Activated CD4-positive, alpha-beta T cell treated with anti-CD3 and anti-CD28 coated beads for 1 hour (primary cell): ENCODE measurements around the gene HSPE1.
"Not testable (repeated sequence)": the region's sequence is repeated elsewhere in the genome, so short reads cannot be mapped to it uniquely, and the experiment has no call there.

Experiments used
- DNase-seq: peaks from one replicate; pipeline ENCODE4 v3.0.0-alpha.2; 2020

Gene HSPE1

DNA sequence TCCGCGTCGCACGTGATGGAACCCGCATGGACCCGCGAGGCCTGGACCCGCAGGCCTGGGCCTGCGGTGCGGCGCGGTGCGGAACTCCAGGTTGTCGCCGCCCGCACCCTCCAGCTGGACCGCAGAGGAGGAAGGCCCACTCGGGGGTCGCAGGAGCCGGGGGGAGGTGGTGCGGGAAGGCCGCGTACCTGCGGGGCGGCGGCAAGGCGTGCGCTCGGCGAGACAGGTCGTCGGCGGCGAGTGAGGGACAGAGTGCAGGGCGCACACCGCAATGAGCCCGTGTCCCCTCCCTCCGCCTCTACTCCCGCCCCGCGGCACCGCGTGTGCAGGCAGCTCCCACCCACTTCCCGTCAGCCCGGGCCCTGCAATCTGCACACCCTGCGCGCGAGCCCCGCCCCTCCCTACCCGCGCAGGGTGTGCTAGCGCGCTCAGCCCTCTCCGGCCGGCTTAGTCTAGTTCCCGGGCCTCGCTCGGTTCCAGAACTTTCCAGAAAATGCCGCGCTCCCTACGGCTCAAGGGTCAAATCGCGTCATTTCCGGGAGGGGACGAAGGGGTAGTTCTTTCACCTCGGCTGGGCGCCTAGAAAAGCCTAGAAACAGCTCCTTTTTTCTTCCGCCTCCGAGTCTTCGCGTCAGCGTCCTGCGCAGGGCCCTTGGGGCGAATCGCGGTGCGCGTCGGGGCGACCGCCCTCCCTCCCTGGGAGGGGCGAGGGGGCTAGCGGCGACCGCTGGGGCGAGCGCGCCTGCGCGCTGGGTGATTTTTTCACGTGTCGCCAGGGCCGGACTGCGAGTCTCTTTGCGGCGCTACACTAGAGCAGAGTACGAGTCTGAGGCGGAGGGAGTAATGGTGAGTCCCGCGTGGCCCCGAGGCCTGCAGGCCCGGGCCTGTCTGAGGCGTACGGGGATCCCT is at the start of gene HSPE1, which contains the start of gene HSPD1:
Gene HSPE1, plus strand, starts transcription at position 786 of the 909 bp plus-strand sequence. Its CDS starts 58 bp downstream, at position 844.
Gene HSPD1, minus strand, starts transcription at position 247 of the 909 bp plus-strand sequence. CDS start 992 bp downstream, outside the sequence.
- peak; percentile 95 for DNase-seq

DNA sequence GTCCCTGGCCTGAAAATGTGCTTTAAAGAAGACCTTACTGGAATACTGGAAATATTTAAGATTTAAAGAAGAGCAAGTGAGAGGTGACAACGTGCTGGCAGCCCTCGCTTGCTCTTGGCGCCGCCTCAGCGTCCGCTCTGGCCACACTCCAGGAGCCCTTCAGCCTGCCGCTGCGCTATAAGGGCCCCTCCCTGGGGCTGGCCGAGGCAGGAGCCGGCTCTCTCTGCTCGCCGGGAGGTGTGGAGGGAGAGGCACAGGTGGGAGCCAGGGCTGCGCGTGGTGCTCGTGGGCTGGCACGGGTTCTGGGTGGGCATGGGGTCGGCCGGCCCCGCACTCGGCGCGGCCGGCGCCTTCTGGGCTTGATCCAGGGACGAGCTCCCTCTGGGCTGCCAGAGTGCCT is 49.7 kb upstream of the HSPE1 start:
- no peak for DNase-seq

- DNase-seq: not testable (repeated sequence)
Observed at GRCh38 chr2:197450935-197451358, 49.2 kb upstream of the HSPE1 start.

- DNase-seq: no peak
Observed at GRCh38 chr2:197452754-197453122, 47.4 kb upstream of the HSPE1 start.

GRCh38 chr2:197453123-197453913 is 46.9 kb upstream of the HSPE1 start, which contains the start of gene COQ10B:
TSS of gene COQ10B (plus strand) at chr2:197453552. CDS start at chr2:197453561, 9 bp downstream.
- peak; percentile 97 for DNase-seq

DNA sequence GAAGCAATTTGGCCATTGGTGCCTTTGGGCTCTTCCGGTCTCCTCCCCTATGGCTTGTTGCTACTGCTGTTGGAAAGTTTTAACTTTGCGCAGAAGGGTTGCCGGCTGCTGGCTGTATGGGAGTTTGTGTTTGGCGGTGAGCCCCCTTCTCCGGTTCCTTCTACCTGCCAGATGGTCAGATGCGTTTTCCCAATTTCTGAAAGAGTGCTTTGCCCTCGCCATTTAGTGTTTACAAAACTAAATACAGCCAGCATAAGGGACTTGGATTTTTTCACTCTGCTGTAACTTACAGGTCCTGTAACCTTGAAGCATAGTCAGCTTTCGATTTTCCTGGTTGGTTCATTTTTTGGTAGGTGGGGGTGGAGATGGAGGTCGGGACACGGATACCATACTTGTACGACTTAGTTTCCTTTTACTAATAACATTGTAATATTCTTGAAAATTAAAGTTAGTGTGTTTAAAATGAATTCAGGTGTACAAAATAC is 46.2 kb upstream of the HSPE1 start:
- DNase-seq: no peak

- DNase-seq: no peak
Observed at GRCh38 chr2:197454923-197455322, 45.3 kb upstream of the HSPE1 start.

- DNase-seq: no peak
Observed at GRCh38 chr2:197455428-197455827, 44.8 kb upstream of the HSPE1 start.

DNA sequence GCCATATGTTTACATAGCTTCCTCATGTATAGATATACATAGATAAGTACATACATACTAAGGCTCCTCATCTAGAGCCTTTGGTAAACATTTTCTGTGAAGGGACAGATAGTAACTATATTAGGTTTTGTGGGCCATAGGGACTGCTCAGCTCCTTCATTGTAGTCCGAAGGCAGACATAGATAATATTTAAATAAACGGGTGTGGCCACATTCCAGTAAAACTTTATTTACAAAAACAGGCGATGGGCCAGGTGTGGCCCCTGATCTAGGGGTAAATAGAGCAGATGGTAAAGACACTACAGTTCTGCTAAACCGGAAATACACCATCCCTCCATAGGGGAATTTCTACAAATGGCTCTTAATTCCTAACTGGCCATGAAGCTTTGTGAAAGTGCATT is 39.5 kb upstream of the HSPE1 start:
- no peak for DNase-seq

GRCh38 chr2:197461057-197461456 is 39.1 kb upstream of the HSPE1 start:
- no peak for DNase-seq

GRCh38 chr2:197464175-197464574 is 36.0 kb upstream of the HSPE1 start:
- no peak for DNase-seq

GRCh38 chr2:197472166-197472565 is 28.0 kb upstream of the HSPE1 start:
- DNase-seq: no peak

- no peak for DNase-seq
Observed at GRCh38 chr2:197477797-197478196, 22.4 kb upstream of the HSPE1 start.

GRCh38 chr2:197480165-197481036 is 19.8 kb upstream of the HSPE1 start:
- DNase-seq: no peak

- not testable (repeated sequence) for DNase-seq
Observed at GRCh38 chr2:197484248-197484647, 15.9 kb upstream of the HSPE1 start.

GRCh38 chr2:197486175-197486574 is 14.0 kb upstream of the HSPE1 start:
- no peak for DNase-seq

DNA sequence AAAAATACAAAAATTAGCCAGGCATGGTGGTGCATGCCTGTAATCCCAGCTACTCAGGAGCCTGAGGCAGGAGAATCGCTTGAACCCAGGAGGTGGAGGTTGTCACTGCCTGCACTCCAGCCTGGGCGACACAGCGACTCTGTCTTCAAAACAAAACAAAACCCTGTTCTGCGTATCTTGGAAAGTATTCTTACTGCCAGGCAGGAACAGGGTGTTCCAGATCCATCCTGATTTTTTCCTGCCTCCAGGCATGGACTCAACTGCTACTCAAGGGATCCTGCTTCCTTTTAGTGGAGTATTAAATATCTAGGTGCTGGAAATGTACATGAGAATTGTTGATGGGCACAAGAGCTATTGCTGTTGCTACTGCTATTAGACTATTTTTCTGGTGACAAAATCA is 12.8 kb upstream of the HSPE1 start:
- DNase-seq: no peak

DNA sequence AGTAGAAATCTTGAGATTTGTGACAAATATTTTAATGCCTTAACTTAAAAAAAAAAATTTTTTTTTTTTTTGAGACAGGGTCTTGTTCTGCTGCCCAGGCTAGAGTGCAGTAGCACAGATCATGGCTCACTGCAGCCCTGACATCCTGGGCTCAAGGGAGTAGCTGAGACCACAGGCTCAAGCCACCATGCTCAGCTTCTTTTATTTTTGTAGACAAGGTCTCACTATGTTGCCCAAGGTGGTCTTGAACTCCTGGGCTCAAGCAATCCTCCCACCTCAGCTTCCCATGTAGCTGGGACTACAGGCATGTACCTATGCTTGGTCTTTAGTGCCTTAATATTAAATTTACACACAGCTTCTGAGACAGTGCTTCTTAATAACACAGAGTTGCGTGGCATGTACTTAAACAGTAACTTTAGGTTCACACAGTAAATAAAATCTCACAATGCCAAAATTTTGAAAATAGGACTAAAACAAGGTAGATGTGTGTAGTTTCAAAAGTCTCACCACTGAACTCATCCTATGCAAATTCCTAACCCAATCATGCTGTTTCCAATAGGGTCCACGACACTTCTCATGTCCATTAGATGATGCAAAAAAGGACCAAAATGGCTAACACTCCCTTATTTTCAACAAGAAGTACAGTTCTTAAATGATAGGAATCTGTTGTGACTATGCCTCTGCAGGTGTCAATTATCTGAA is 4.6 kb upstream of the HSPE1 start:
- DNase-seq: no peak

DNA sequence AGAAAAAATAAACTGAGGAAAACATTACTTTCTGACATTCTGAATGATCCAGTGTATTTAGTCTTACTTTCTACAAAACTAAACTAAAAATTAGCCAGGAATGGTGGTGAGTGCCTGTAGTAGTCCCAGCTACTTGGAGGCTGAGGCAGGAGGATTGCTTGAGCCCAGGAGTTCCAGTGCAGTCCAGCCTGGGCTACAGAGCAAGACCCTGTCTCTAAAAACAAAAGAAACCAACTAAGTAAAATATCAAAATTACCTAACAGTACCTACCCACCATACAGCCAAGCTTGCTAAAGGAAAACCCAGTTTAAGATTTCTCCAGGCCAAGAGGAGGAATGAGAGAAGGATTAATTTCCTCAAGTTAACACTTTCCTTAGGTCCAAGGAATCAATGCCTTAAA is 3.5 kb upstream of the HSPE1 start:
- no peak for DNase-seq

GRCh38 chr2:197497326-197497725 is 2.9 kb upstream of the HSPE1 start:
- no peak for DNase-seq

GRCh38 chr2:197498235-197498936 is 1.8 kb upstream of the HSPE1 start:
- no peak for DNase-seq
